K562 (cell line): ENCODE results near the gene VWA3A. TPM values are rescaled to one million over a fixed set of nuclear protein-coding genes. Genes with fewer than 3 reads are reported as not detected.

Experiments
- ATAC-seq: fragments of 200-7000 bp; cut with Tn5 transposase; 3 replicates; pipeline ENCODE4 v1.9.1; 2020; ENCODE audit warnings: moderate library complexity
- BruUV-seq: library from RNA; stranded (reverse); fragments of 400-500 nt; replicated peaks from 2 replicates; lab custom pipeline; 2021; lab: Mats Ljungman, UMichigan
- CTCF ChIA-PET: fragments of 300-600 bp; formaldehyde crosslinking; extraction: SDS; loops from one replicate; lab custom pipeline; 2021; ENCODE audit warnings: low intra/inter-chr PET ratio; lab: Yijun Ruan, JAX
- POLR2A ChIA-PET: fragments of 300-600, 350-650 bp; sonication (Branson Sonifier 250); formaldehyde crosslinking; extraction: SDS; loops from one replicate; lab custom pipeline; 2021; ENCODE audit warnings: antibody characterized with exemption, inconsistent platforms; lab: Yijun Ruan, JAX
- DNase-seq, 4 experiments: peaks; one replicate each; pipeline versions ENCODE4 v3.0.0 to v3.0.0-alpha.2; 2011 to 2018; ENCODE audit warnings: low spot score in 3 of 4, mixed read lengths in 3 of 4; ENCODE audit errors: extremely low read depth in 1 of 4
- FAIRE-seq: peaks from 2 replicates; lab custom pipeline; 2011; peaks lifted over from hg19 to GRCh38; lab: Jason Lieb, UNC
- H2AFZ ChIP-seq: 2 replicates; pipeline ENCODE4 v1.6.0; 2011; ENCODE audit warnings: low read depth, low read length, control low read depth, inconsistent platforms
- H3K27ac ChIP-seq: fragments of 200-600 bp; 3 replicates; pipeline ENCODE4 v1.8.0; 2011; ENCODE audit warnings: low read depth, mild to moderate bottlenecking, control low read depth, inconsistent platforms, low read length, moderate library complexity, mixed read lengths; ENCODE audit errors: extremely low read depth
- H3K27me3 ChIP-seq, 2 experiments: fragments of 300-600 bp in 1 of 2; 2 replicates in 1 of 2; 3 replicates in 1 of 2; pipeline versions ENCODE4 v1.6.0 to v1.8.0; 2011; ENCODE audit warnings: inconsistent platforms in 2 of 2, low read length in 2 of 2, mild to moderate bottlenecking in 1 of 2, mixed read lengths in 1 of 2, moderate library complexity in 1 of 2; ENCODE audit not compliant: control insufficient read depth in 2 of 2, insufficient read depth in 2 of 2
- H3K36me3 ChIP-seq: fragments of 300-600 bp; 3 replicates; pipeline ENCODE4 v1.8.0; 2011; ENCODE audit warnings: mild to moderate bottlenecking, low read length, inconsistent platforms; ENCODE audit not compliant: control insufficient read depth, insufficient read depth
- H3K4me1 ChIP-seq, 2 experiments: fragments of 200-600 bp in 1 of 2; replicated peaks in 1 of 2; 2 replicates in 1 of 2; 3 replicates in 1 of 2; pipeline versions ENCODE4 v1.5.1 to v1.8.0; 2011; ENCODE audit warnings: inconsistent platforms in 2 of 2, low read length in 2 of 2, mild to moderate bottlenecking in 1 of 2, mixed read lengths in 1 of 2, moderate library complexity in 1 of 2; ENCODE audit not compliant: control insufficient read depth in 2 of 2, insufficient read depth in 2 of 2
- H3K4me2 ChIP-seq: 2 replicates; pipeline ENCODE4 v1.6.1; 2011; ENCODE audit warnings: low read length, control low read depth, inconsistent platforms, mixed read lengths; ENCODE audit not compliant: insufficient read depth
- H3K4me3 ChIP-seq: fragments of 200-600 bp; sonication (generic), shearing (Covaris generic); 2 replicates; pipeline ENCODE4 v1.5.1; 2016; ENCODE audit warnings: control low read depth, inconsistent platforms
- H3K79me2 ChIP-seq: fragments of 200-600 bp; 3 replicates; pipeline ENCODE4 v1.8.0; 2011; ENCODE audit warnings: low read length, inconsistent platforms; ENCODE audit not compliant: control insufficient read depth, insufficient read depth
- H3K9ac ChIP-seq, 2 experiments: 2 replicates each; pipeline versions ENCODE4 v1.6.0 to v1.6.1; 2011; ENCODE audit warnings: low read depth in 2 of 2, low read length in 2 of 2, control low read depth in 1 of 2, inconsistent platforms in 1 of 2, mild to moderate bottlenecking in 1 of 2, mixed read lengths in 1 of 2; ENCODE audit not compliant: insufficient read depth in 1 of 2
- H3K9me1 ChIP-seq: one replicate; pipeline ENCODE4 v1.6.0; 2011; ENCODE audit warnings: inconsistent platforms, mild to moderate bottlenecking, low read length, moderate library complexity; ENCODE audit not compliant: control insufficient read depth, insufficient read depth
- H3K9me3 ChIP-seq: replicated peaks from 2 replicates; pipeline ENCODE4 v1.5.1; 2011; ENCODE audit warnings: low read depth, low read length, inconsistent platforms; ENCODE audit not compliant: control insufficient read depth, insufficient read depth
- H4K20me1 ChIP-seq: replicated peaks from 2 replicates; pipeline ENCODE4 v1.6.1; 2011; ENCODE audit warnings: low read length, inconsistent platforms, mixed read lengths; ENCODE audit not compliant: control insufficient read depth, insufficient read depth
- BACH1 ChIP-seq: fragments of 200-800 bp; sonication (Bioruptor generic); IDR thresholded peaks from 2 replicates; pipeline ENCODE4 v1.6.1; 2016; ENCODE audit warnings: missing genetic modification characterization, missing compliant biosample characterization
- LCOR ChIP-seq: sonication (generic); formaldehyde crosslinking; IDR thresholded peaks from 2 replicates; pipeline ENCODE4 v1.8.0; 2022; ENCODE audit warnings: mild to moderate bottlenecking, missing genetic modification reagents
- MBD2 ChIP-seq: sonication (generic); IDR thresholded peaks from 2 replicates; pipeline ENCODE4 v1.6.1; 2016; ENCODE audit warnings: low read depth, borderline replicate concordance
- NONO ChIP-seq, 2 experiments: fragments of 200-400 bp in 1 of 2; fragments of 450-650 bp in 1 of 2; formaldehyde crosslinking in 1 of 2; IDR thresholded peaks; 2 replicates each; pipeline ENCODE4 v1.6.1; 2017; ENCODE audit warnings: low read depth in 2 of 2, mild to moderate bottlenecking in 2 of 2, moderate library complexity in 2 of 2, low read length in 1 of 2
- POLR2G ChIP-seq: fragments of 200-400 bp; formaldehyde crosslinking; IDR thresholded peaks from 2 replicates; pipeline ENCODE4 v1.6.1; 2017; ENCODE audit warnings: low read depth, mild to moderate bottlenecking, antibody characterized with exemption, low read length, moderate library complexity
- RBM22 ChIP-seq: fragments of 200-400 bp; formaldehyde crosslinking; IDR thresholded peaks from 2 replicates; pipeline ENCODE4 v1.6.1; 2018; ENCODE audit warnings: low read length, low read depth; ENCODE audit not compliant: poor library complexity, severe bottlenecking
- RHOXF2B ChIP-seq: fragments of 250-450 bp; sonication (Bioruptor Pico); conservative IDR thresholded peaks from 2 replicates; pipeline ENCODE4 v1.5.1; 2021
- SIRT6 ChIP-seq: IDR thresholded peaks from one replicate; pipeline ENCODE4 v1.6.1; 2012; ENCODE audit warnings: low read depth, mild to moderate bottlenecking, control low read depth, inconsistent platforms, low read length, moderate library complexity
- TAF15 ChIP-seq: fragments of 200-400 bp; formaldehyde crosslinking; IDR thresholded peaks from 2 replicates; pipeline ENCODE4 v1.6.1; 2017; ENCODE audit warnings: mild to moderate bottlenecking, low read depth, low read length, moderate library complexity
- TEAD1 ChIP-seq, 2 experiments: fragments of 450-650 bp in 1 of 2; sonication (generic) in 1 of 2; formaldehyde crosslinking; IDR thresholded peaks; 2 replicates each; pipeline versions ENCODE4 v1.4.0 to v1.8.0; 2020 to 2022; ENCODE audit warnings: mild to moderate bottlenecking in 2 of 2, missing genetic modification reagents in 1 of 2
- XRCC5 ChIP-seq: fragments of 200-400 bp; formaldehyde crosslinking; IDR thresholded peaks from 2 replicates; pipeline ENCODE4 v1.6.1; 2017; ENCODE audit warnings: low read depth, mild to moderate bottlenecking, low read length
- ZNF197 ChIP-seq: fragments of 200-800 bp; sonication (Bioruptor generic); IDR thresholded peaks from 2 replicates; pipeline ENCODE4 v1.6.1; 2016; ENCODE audit warnings: low read depth, missing genetic modification characterization, missing compliant biosample characterization
- WGBS: fragments of 100-300 bp; shearing (Covaris generic); methylation state at CpG from one replicate; pipeline ENCODE4 v1.1.6; 2016; ENCODE audit warnings: low coverage, mixed read lengths; ENCODE audit not compliant: insufficient coverage; ENCODE audit errors: missing lambda C conversion rate; 5-methylcytosine and 5-hydroxymethylcytosine counted together
- in situ Hi-C: fragments of 300-500 bp; cut with MboI; formaldehyde crosslinking; loops from 4 replicates; pipeline ENCODE4 v1.15.0; 2018; ENCODE audit warnings: inconsistent platforms, mixed read lengths
- intact Hi-C: fragments of 100-400 bp; cut with micrococcal nuclease; formaldehyde crosslinking; loops from 2 replicates; pipeline ENCODE4 v1.14.2; 2022
- polyA plus RNA-seq, 8 experiments: library from polyadenylated mRNA; depleted of rRNA in 4 of 8; stranded (reverse) in 5 of 8; unstranded in 3 of 8; fragments of >200 nt; fragmentation: Nextera tagmentation in 2 of 8; fragmentation: Illumina TruSeq in 1 of 8; extraction: Ambion mirVana in 2 of 8; extraction: Trizol in 1 of 8; gene quantifications; 2 replicates each; pipeline versions ENCODE4 v1.2.1 to v1.2.3, GENCODE V29; 2011 to 2014; ENCODE audit warnings: inconsistent platforms in 1 of 8, missing spikeins in 1 of 8
- total RNA-seq, 7 experiments: library from RNA; depleted of rRNA in 6 of 7; stranded (reverse); fragments of >200 nt in 6 of 7; fragmentation: Illumina TruSeq in 2 of 7; extraction: Trizol in 2 of 7; gene quantifications; 2 replicates each; pipeline versions ENCODE4 v1.2.1 to v1.2.3, GENCODE V29; 2011 to 2021; ENCODE audit warnings: low replicate concordance in 1 of 7

The VWA3A gene
- total and polyA plus RNA-seq, 9 of the 15 experiments (the other 6 are each of a cell fraction or from before 2014, with no cell fraction given), result not detected

GRCh38 chr16:22132801-22133200 lies 40.5 kb downstream of the VWA3A start:
- intact Hi-C loops, result no loop called here
- FAIRE-seq (no peak), DNase-seq (no peak)
- H3K4me2 ChIP-seq, result no peak overlapping the region
- no peak overlapping the region for H2AFZ ChIP-seq
- H3K4me1 ChIP-seq, result no peaks in the 10 kb centered on the region
- CTCF ChIA-PET, result no interaction called here
- WGBS, result 2% methylated on average over 10 of the region's 10 CpGs
- peaks cover 43 to 50% of the 10 kb centered on the region in 2 experiments for H3K27me3 ChIP-seq
- H3K36me3 ChIP-seq, result no peaks in the 10 kb centered on the region
- no peak overlapping the region for H3K4me3 ChIP-seq
- H4K20me1 ChIP-seq, result no peaks in the 10 kb centered on the region; the same call in 1 of the 2 replicates
- H3K9ac ChIP-seq, result 0 out of 4 replicates have a peak overlapping the region, but pooled peaks of 1 of the 2 experiments have one; percentile 13
- no peak for TF ChIP-seq TEAD1 (CRISPR knock-in tag; IDR thresholded peaks at IDR 0.05)
- no peak for TF ChIP-seq LCOR (CRISPR knock-in tag)
- no peak for TF ChIP-seq MBD2
- TF ChIP-seq POLR2G, result no peak
- TF ChIP-seq, all 486 proteins: peak for 0
- in situ Hi-C loops, result no loop called here
- Histone ChIP-seq H3K27ac (no peak overlapping the region), H3K9me1 (no peaks in the 10 kb centered on the region), H3K79me2 (no peaks in the 10 kb centered on the region), H3K9me3 (no peaks in the 10 kb centered on the region)
- POLR2A ChIA-PET, result interaction anchor here (0.6 to 1.5 kb wide), 2 partner anchors 9 to 12 kb away, joined by 3 to 5 read pairs; no protein-coding TSS in a partner anchor
- no TSS peak for BruUV-seq
- ATAC-seq, result no peak

GRCh38 chr16:22138482-22138881 lies 46.1 kb downstream of the VWA3A start:
- BruUV-seq, result no TSS peak
- DNase-seq (no peak), FAIRE-seq (no peak), ATAC-seq (no peak)
- ChIA-PET CTCF (no interaction called here), POLR2A (no interaction called here)
- peaks cover 33 to 50% of the 10 kb centered on the region in 2 experiments for H3K27me3 ChIP-seq
- no peaks in the 10 kb centered on the region for H3K9me1 ChIP-seq
- no peaks in the 10 kb centered on the region for H3K4me1 ChIP-seq
- no peak overlapping the region for H2AFZ ChIP-seq
- WGBS, result under 1% methylated on average over 8 of the region's 8 CpGs
- H3K9me3 ChIP-seq, result no peaks in the 10 kb centered on the region
- no peak overlapping the region for H3K9ac ChIP-seq
- no peak overlapping the region for H3K27ac ChIP-seq
- no peak overlapping the region for H3K4me3 ChIP-seq
- intact Hi-C loops, result no loop called here
- in situ Hi-C loops, result no loop called here
- no peak overlapping the region for H3K4me2 ChIP-seq
- H4K20me1 ChIP-seq, result peaks cover 2% of the 10 kb centered on the region; the same call in 1 of the 2 replicates
- H3K79me2 ChIP-seq, result no peaks in the 10 kb centered on the region
- no peak for TF ChIP-seq RHOXF2B
- no peak for TF ChIP-seq SIRT6
- TF ChIP-seq BACH1 (tag), result no peak
- TF ChIP-seq XRCC5, result no peak
- no peak for TF ChIP-seq NONO (IDR thresholded peaks at IDR 0.05; ENCODE audit: low read depth in 2 of 2, low read length in 1 of 2)
- TF ChIP-seq ZNF197 (CRISPR knock-in tag), result no peak
- no peak for TF ChIP-seq RBM22
- no peak for TF ChIP-seq TAF15
- H3K36me3 ChIP-seq, result no peaks in the 10 kb centered on the region
